GM19035 (cell line): Measurements from ENCODE around the gene SEC22C.
"Not testable (repeated sequence)": the region's sequence is repeated elsewhere in the genome, so short reads cannot be mapped to it uniquely, and the experiment has no call there.

ENCODE experiments used
- ATAC-seq: cut with Tn5 transposase; IDR thresholded peaks from one replicate; pipeline ENCODE4 v1.9.1; 2021; ENCODE audit not compliant: unreplicated experiment

The SEC22C gene

DNA sequence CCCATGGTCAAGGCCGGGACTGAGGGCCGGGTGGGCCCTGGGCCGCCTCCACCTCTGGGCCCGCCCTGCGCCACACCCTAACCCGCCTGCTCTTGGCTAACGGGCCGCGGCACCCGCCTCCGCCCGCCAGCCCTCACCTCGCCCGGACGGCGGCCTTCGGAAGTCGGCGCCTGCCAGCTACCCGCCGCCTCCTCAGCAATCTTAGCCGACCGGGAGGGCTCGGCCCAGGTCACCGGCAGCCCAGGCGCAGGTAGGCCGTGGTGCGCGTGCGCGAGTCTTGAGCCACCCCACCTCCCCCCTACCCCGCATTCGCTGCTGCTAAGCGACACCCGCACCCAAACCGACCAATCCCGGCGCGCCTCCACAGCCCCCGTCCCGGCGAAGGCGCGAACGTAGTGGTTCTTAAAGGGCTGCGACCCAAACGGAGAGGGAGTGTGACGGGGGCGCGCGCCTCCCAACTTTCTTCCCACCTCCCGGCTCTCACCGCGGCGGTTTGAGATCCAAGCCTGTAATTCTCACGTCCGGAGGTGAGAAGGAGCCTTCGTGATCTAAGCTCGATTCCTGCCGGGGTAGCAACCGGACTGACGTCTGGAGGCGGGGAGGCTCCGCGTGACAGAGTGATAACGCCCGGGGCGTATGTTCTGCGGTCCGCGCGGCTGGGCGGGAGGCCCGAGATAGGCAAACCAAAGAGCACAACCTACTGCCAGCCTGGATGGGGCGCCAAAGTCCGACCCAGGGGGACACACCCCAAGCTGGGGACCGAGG lies at the start of gene SEC22C:
Gene SEC22C, minus strand, starts transcription at position 259 of the 765 bp plus-strand sequence. CDS start 12,921 bp downstream, outside the sequence.
- peak; percentile 94 for ATAC-seq

DNA sequence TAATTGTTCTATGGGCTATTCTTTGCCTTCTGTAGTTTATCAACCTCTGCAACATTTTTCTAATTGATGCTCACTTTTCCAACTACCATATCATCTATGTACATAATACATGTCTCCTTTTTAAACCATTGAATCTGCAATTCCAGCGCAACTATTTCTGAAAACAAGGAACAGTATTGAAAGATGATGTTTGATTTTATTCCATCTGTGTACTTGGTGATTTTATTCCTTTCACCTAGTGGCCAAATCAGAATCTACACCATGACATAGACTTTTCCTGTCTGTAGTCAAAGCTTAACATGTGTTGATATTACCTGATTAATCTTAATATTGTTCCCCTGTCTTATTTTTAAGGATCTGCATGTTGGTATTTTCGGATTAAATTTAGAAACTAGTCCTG lies 31.7 kb upstream of the SEC22C start:
- ATAC-seq: no peak

DNA sequence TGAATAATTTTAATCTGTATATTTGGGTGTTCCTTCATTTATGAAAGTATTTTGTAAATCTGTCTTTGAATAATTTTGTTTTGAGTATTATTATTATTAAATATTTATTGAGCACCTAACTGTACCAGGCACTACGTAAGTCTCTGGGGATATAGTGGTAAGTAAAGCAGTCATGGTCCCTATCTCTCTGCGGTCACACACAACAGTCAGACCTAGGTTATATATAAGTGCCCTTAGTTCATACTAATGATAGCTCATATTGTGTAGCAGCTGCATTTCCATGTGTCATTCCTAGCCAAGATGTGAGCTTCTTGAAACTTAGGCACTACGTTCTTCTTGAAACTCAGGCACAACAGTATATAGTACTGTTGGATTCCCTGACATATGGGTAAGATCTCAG lies 31.2 kb upstream of the SEC22C start:
- no peak for ATAC-seq

DNA sequence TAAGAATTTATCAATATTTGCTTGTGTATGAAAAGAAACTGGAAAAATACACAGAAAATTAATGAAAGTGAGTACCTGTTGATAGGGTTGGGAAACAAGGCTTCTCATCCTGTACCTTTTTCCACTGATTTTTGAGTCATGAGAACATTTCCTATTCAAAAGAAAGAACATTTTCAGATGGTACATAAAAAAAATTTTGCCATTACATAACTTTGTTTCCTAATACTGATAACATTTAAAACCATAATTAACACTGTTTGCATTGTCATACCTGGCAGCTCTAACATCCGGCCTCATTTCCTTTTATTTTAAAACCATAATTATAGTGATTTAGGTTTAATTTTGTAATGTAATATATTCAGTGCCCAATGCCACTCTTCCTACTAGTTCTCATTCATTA lies 30.4 kb upstream of the SEC22C start:
- ATAC-seq: no peak

- ATAC-seq: no peak
Measured at GRCh38 chr3:42610976-42611375, 29.2 kb upstream of the SEC22C start.

DNA sequence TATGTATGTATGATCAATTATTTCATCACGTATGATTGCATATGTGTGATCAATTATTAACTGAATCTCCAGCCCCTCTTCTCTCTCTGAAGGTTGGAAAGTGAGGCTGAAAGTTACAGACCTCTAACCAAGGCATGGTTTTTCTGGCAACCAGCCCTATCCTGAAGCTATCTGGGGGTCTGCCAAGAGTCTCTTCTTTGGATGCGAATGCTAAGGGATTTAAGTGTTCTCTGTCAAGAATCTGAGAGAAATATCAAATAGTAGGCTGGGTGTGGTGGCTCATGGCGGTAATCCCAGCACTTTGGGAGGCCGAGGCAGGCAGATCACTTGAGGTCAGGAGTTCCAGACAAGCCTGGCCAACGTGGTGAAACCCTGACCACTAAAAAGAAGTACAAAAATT lies 26.8 kb upstream of the SEC22C start:
- ATAC-seq: no peak

DNA sequence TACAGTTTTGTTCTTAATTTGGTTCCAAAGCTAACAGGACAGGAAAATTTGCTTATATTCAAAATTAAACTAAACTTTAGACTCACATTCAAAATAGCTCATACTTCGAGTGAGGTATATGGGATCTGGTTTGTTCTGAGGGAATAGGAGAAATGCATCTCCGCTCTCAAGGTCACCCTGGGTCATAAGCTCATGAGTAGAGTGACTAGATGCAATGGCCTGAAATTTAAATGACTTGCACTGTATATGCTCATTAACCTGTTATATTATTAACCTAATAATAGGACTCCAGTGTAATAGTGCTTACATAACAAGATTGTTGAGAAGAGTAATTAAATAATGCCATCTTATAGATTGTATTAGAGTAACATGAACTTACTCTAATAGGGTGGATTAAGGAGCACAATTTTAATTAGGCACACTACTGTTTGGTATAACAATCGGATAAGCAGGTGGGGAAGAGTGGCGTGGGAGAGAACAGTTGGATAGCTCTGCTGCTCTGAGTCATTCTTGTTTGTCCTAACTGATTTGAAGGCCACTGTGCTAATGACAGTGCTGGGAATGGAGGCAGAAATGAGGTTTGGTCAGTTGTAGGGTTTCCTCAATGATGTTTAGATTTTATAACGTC lies 23.9 kb upstream of the SEC22C start:
- no peak for ATAC-seq

DNA sequence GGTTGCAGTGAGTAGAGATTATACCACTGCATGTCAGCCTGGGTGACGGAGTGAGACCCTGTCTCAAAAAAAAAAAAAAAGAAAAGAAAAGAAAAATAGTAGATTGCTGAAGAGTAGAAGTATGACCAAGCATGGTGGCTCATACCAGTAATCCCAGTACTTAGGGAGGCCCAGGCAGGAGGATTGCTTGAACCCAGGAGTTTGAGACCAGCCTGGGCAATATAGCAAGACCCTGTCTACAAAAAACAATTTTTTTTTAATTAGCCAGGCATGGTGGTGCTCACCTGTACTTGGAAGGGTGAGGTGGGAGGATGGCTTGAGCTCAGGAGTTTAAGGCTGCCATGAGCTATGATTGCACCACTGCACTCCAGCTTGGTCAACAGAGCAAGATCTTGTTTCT lies 21.2 kb upstream of the SEC22C start:
- ATAC-seq: no peak

GRCh38 chr3:42601896-42602581 lies 20.3 kb upstream of the SEC22C start:
- no peak for ATAC-seq

- peak; percentile 19 for ATAC-seq
Measured at GRCh38 chr3:42600958-42601675, 19.4 kb upstream of the SEC22C start.

DNA sequence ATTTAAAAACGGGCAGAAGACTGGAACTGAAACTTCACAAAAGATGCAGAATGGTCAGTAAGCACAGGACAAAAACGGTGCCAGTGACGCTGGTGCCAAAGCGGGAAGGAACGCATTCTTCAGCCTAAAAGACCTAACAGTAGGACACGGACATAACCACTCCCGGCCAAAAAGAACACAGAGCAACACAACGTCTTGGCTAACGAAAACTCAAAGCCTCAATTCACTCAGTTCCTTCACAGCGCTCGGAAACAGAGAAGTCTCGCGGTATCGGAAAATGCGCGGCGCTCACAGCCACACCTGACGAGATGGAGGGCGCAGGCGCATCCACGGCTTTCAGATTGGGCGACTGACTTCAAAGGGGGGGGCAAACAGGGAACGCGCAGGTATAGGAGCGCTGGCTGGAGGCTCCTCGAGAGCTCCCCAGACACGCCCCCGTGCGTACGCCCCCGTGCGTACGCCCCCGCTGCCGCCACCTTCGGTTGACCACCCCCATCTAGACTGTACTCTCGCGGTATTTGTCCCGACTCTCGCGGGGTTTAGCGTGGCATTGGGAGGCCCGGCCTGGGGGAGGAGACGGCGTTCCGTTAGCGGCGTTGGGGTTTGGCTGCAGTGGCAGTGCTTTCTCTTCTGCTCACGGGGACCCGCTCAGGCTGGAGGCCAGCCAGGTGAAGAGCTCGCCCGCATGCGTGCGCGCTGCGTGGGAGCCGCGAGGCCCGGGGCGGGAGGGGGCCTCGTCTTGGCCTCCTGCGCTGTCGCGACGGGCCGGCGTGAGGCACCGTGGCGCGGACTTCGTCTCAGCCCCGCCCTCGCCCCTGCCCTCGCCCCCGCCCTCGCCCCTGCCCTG lies 18.6 kb upstream of the SEC22C start, which contains the start of gene NKTR:
Gene NKTR, plus strand, starts transcription at position 576 of the 847 bp plus-strand sequence. CDS start 321 bp downstream, outside the sequence.
- peak; percentile 82 for ATAC-seq

DNA sequence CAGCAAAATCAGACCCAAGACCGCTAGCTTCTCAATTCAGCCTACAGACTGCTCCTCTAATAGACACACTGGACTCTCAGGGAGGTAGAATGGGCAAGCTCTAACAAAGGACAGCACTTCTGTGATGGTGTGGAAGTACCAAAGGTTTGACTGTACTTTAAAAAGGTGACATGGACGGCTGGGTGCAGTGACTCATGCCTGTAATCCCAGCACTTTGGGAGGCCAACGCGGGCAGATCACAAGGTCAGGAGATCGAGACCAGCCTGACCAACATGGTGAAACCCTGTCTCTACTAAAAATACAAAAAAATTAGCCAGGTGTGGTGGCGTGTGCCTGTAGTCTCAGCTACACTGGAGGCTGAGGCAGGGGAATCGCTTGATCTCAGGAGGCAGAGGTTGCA lies 15.3 kb upstream of the SEC22C start:
- not testable (repeated sequence) for ATAC-seq

GRCh38 chr3:42595682-42596081 lies 13.9 kb upstream of the SEC22C start:
- no peak for ATAC-seq

DNA sequence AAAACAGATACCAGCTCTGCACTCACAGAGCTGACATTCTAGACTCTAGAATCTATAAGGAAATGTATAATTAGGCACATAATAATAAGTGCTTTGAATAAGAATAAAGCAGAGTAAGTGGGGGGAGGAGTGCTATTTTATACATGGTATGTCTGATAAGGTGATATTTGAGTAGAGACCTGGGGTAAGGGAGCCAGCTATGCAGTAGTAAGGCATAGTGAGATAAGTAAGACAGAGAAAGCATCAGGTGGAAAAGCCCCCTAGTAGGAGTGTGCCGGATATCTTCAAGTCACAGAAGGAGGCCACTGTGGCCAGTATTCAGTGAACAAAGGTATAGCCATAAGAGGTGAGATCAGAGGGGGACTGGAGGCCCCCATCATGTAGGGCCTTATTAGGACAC lies 11.9 kb upstream of the SEC22C start:
- no peak for ATAC-seq

DNA sequence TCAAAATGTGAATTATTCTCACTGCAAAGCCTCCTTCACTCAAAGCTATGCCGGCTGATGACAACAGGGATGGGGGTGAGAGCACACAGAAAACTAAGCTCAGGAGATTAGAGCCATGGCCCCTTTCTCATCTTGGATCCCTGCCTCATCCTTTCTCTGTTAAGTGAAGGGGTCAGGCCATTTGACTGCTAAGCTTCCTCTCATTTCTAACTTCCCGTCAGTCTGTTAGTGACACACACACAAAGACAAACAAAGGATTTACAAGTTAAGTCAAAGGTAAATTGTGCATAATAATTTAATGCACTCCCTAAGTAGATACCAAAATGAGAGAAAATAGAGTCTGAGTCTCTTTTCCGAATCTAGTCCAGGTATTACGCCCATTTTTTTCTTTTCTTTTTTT lies 10.0 kb upstream of the SEC22C start:
- ATAC-seq: no peak

GRCh38 chr3:42590989-42591756 lies 9.4 kb upstream of the SEC22C start:
- ATAC-seq: no peak

GRCh38 chr3:42589382-42590109 lies 7.8 kb upstream of the SEC22C start:
- no peak for ATAC-seq

DNA sequence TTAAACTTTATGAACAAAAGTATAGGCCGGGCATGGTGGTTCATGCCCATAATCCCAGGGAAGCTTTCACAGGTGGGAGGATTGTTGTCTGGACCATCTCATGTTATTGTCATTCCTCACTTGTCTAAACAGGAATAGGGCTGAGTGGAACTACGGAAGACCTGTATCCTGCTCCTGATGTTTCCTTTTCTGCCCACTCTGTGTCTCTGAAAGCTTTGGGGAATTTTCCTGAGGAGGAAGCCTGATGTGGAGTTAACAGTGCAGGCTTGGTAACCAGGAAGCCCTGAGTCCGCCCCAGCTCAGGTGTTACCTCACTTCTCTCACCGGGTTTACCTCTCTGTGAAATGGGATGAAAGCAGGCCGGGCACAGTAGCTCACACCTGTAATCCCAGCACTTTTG lies 6.9 kb upstream of the SEC22C start:
- ATAC-seq: no peak

DNA sequence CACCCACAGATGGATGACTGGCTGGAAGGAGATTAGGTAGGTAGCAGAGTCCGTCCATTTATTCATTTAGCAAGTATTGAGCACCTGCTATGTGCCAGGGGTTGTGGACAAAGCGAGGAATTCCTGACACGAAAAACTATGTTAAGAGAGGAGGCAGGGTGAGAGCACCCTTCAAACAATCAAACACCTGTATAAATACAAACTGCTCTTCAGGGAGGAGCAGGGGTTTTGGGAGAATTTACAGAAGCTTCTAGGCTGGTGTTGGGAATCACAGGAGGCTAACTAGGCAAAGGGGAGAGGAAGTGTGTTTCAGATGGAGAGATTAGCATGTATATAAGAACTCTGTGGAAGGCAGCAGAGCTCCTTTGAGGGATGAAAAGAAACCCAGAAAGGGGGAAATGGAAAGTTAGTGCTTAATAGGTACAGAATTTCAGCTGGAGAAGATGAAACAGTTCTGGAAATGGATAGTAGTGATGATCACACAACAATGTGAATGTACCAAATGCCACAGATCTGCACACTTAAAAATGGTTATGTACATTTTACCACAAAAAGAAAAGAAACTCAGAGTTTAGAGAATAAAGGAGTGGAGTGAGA lies 805 bp upstream of the SEC22C start:
- ATAC-seq: no peak
